GM19239 (cell line): ENCODE results near the gene GALNT13.

Source experiments
- DNase-seq: peaks from one replicate; pipeline ENCODE4 v3.0.0; 2011; ENCODE audit warnings: low spot score; ENCODE audit not compliant: insufficient read length
- FAIRE-seq: peaks from 2 replicates; lab custom pipeline; 2011; peaks lifted over from hg19 to GRCh38; lab: Jason Lieb, UNC

GALNT13 gene

GRCh38 chr2:154263206-154263605 lies 391.5 kb downstream of the GALNT13 start:
- DNase-seq (no peak), FAIRE-seq (no peak)

- no peak for DNase-seq
- FAIRE-seq: no peak
These were observed 392.3 kb downstream of the GALNT13 start for GRCh38 chr2:154264024-154264423.

- FAIRE-seq: no peak
- DNase-seq: no peak
These were observed 396.3 kb downstream of the GALNT13 start for GRCh38 chr2:154267983-154268382.

GRCh38 chr2:154280543-154280942 lies 408.8 kb downstream of the GALNT13 start:
- FAIRE-seq: no peak
- DNase-seq: no peak

GRCh38 chr2:154289870-154290269 lies 418.1 kb downstream of the GALNT13 start:
- no peak for DNase-seq
- no peak for FAIRE-seq

- FAIRE-seq: no peak
- DNase-seq: no peak
These were observed 419.8 kb downstream of the GALNT13 start for GRCh38 chr2:154291511-154291910.

- no peak for DNase-seq
- FAIRE-seq: no peak
These were observed 420.2 kb downstream of the GALNT13 start for GRCh38 chr2:154291927-154292326.

GRCh38 chr2:154293864-154294263 lies 422.1 kb downstream of the GALNT13 start:
- FAIRE-seq: no peak
- DNase-seq: no peak

- FAIRE-seq (no peak), DNase-seq (no peak)
These were observed 434.7 kb downstream of the GALNT13 start for GRCh38 chr2:154306266-154306970.

GRCh38 chr2:154307007-154307406 lies 435.3 kb downstream of the GALNT13 start:
- DNase-seq (no peak), FAIRE-seq (no peak)

GRCh38 chr2:154324601-154325000 lies 452.9 kb downstream of the GALNT13 start:
- FAIRE-seq: no peak
- DNase-seq: no peak

- DNase-seq (no peak), FAIRE-seq (no peak)
These were observed 457.8 kb downstream of the GALNT13 start for GRCh38 chr2:154329510-154329909.

- DNase-seq: no peak
- no peak for FAIRE-seq
These were observed 460.1 kb downstream of the GALNT13 start for GRCh38 chr2:154331784-154332183.

- DNase-seq (no peak), FAIRE-seq (no peak)
These were observed 464.5 kb downstream of the GALNT13 start for GRCh38 chr2:154336201-154336600.

- DNase-seq: no peak
- FAIRE-seq: no peak
These were observed 466.7 kb downstream of the GALNT13 start for GRCh38 chr2:154338352-154338967.

- no peak for FAIRE-seq
These were observed 471.6 kb downstream of the GALNT13 start for GRCh38 chr2:154343282-154343681.

GRCh38 chr2:154350911-154351310 lies 479.2 kb downstream of the GALNT13 start:
- no peak for DNase-seq
- no peak for FAIRE-seq

More at GRCh38 chr2:154343282-154343681, 471.6 kb downstream of the GALNT13 start:
- no peak for DNase-seq

- DNase-seq (no peak), FAIRE-seq (no peak)
These were observed 489.6 kb downstream of the GALNT13 start for GRCh38 chr2:154361276-154361675.

GRCh38 chr2:154368153-154368552 lies 496.4 kb downstream of the GALNT13 start:
- FAIRE-seq: no peak
- DNase-seq: no peak

GRCh38 chr2:154370873-154371272 lies 499.2 kb downstream of the GALNT13 start:
- DNase-seq (no peak), FAIRE-seq (no peak)

GRCh38 chr2:154374416-154374815 lies 502.7 kb downstream of the GALNT13 start:
- FAIRE-seq (no peak), DNase-seq (no peak)

- no peak for DNase-seq
- no peak for FAIRE-seq
These were observed 503.8 kb downstream of the GALNT13 start for GRCh38 chr2:154375579-154375931.
